ENCODE results near the gene MCRS1.
A peak's percentile ranks its signal among the peaks of the same experiment; 100 is the strongest.
"Not testable (repeated sequence)": the region's sequence is repeated elsewhere in the genome, so short reads cannot be mapped to it uniquely, and the experiment has no call there.

The MCRS1 gene

GRCh38 chr12:49567611-49568441 lies at the start of gene MCRS1:
TSS of gene MCRS1 (minus strand) at chr12:49568142. CDS start at chr12:49566731, 1,411 bp downstream.
- DNase-seq: peak; percentile 92

- no peak for DNase-seq
These were observed 48.7 kb upstream of the MCRS1 start for GRCh38 chr12:49616533-49617219.

GRCh38 chr12:49615725-49616124 lies 47.8 kb upstream of the MCRS1 start:
- DNase-seq: no peak

GRCh38 chr12:49612210-49612609 lies 44.3 kb upstream of the MCRS1 start:
- no peak for DNase-seq

GRCh38 chr12:49610785-49611184 lies 42.8 kb upstream of the MCRS1 start:
- not testable (repeated sequence) for DNase-seq

GRCh38 chr12:49609875-49610154 lies 41.9 kb upstream of the MCRS1 start:
- DNase-seq: no peak

GRCh38 chr12:49609059-49609874 lies 41.3 kb upstream of the MCRS1 start:
- DNase-seq: no peak

- not testable (repeated sequence) for DNase-seq
These were observed 37.6 kb upstream of the MCRS1 start, which contains the start of gene FAM186B for GRCh38 chr12:49605539-49605938. TSS of gene FAM186B (minus strand) at chr12:49605639. CDS start at chr12:49605477, 162 bp downstream.

GRCh38 chr12:49604856-49605255 lies 36.9 kb upstream of the MCRS1 start:
- DNase-seq: no peak

- DNase-seq: no peak
These were observed 35.8 kb upstream of the MCRS1 start for GRCh38 chr12:49603721-49604120.

GRCh38 chr12:49599961-49600360 lies 32.0 kb upstream of the MCRS1 start:
- no peak for DNase-seq

GRCh38 chr12:49598527-49598926 lies 30.6 kb upstream of the MCRS1 start:
- DNase-seq: no peak

GRCh38 chr12:49588721-49589516 lies 21.0 kb upstream of the MCRS1 start:
- DNase-seq: no peak

GRCh38 chr12:49588281-49588680 lies 20.3 kb upstream of the MCRS1 start:
- DNase-seq: no peak

- no peak for DNase-seq
These were observed 19.4 kb upstream of the MCRS1 start for GRCh38 chr12:49587174-49587908.

GRCh38 chr12:49585477-49586459 lies 17.8 kb upstream of the MCRS1 start:
- DNase-seq: no peak

GRCh38 chr12:49584591-49584990 lies 16.6 kb upstream of the MCRS1 start:
- no peak for DNase-seq

- no peak for DNase-seq
These were observed 15.6 kb upstream of the MCRS1 start for GRCh38 chr12:49583366-49584094.

GRCh38 chr12:49582850-49583249 lies 14.9 kb upstream of the MCRS1 start:
- DNase-seq: no peak

GRCh38 chr12:49582201-49582600 lies 14.3 kb upstream of the MCRS1 start:
- DNase-seq: no peak

Measured in CD4-positive, alpha-beta T cell treated with Interleukin-4 for 1 hour (primary cell).